Posterior cingulate gyrus (tissue), 11 donors: Measurements from ENCODE around the gene DNAJA3.

Source experiments
- DNase-seq, 10 donors: peaks; one replicate each; pipeline versions ENCODE4 v3.0.0 to v3.0.0-alpha.2; 2020 to 2021; ENCODE audit warnings: mixed read lengths in 3 of 10
- intact Hi-C: fragments of 100-400 bp; cut with DNase I; formaldehyde crosslinking; loops from one replicate; pipeline ENCODE4 v1.15.1; 2023

The DNAJA3 gene

DNA sequence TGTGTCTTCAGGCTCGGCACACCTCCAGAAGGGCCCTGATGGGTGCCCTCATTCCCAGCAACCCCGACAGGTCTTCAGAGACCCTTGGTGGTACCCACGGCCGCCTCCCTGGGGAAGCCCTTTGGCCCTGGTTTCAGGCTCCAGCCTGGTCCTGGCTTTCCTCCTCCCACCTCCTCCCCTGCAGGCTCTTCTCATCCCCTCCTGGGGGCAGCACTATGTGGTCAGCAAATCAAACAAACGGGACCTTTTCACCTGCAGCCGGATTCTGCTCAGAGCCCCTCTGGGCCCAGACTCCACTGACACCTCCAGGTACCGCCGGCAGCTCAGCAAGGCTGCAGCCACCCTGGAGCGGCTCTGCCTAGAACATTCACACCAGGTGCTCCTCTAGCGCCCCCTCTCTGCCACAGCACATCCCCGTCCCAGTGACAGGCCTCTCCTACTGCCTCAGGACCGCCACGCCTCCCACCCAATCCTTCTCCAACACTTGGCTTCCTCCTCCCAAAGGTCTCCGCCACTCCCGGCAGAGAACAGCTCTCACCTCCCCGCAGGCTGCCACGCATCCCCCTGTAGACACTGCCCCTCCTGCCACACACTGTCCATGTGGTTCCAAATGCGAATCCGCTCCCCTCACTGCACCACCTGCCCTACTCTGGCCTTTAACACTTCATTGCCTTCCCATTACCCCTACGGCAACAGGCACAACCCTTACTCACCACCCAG is 21.3 kb upstream of the DNAJA3 start:
- intact Hi-C loops = loop anchor here (5.0 kb wide), 1 partner anchor 132 kb away; the partner anchor contains the start of gene TFAP4
- DNase-seq = peak in 8 of 10 donors; percentile 36 to 94 (median 58)

DNA sequence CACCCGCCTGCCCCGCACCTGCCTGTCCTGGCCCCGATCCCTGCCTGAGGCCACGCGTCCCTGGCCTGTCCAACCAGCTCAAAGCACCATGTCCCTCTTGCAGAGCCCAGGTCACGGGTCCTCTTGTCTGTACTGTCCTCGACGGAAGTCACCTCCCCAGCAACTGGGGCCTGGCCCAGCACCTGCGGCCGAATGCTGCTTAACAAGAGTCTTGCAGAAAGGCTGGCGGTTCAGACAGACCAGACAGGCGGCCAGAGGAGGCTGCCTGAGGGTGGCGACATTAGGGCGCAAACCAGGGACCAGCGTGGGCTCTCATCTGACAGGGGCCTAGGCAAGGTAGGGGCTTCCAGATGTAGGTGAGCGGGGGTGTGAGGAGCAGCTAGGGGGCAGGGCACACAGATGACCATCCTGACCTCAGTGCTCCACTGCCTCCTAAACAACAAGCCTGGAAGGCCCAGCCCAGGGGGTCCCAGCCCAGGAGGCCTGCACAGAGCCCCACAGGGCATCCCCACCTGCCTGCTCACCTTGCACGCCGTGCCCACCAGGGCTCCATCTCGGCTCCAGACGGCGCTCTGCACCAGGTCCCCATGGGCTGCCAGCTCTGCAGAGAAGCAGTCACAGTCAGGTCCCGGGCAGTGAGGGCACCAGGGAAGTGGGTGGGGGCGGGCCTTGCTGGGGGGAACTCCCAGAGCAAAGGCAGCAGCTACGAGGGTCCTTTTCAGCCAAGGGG is 20.5 kb upstream of the DNAJA3 start:
- intact Hi-C loops = loop anchor here (5.0 kb wide), 1 partner anchor 133 kb away; the partner anchor contains the start of gene TFAP4
- no peak for DNase-seq

DNA sequence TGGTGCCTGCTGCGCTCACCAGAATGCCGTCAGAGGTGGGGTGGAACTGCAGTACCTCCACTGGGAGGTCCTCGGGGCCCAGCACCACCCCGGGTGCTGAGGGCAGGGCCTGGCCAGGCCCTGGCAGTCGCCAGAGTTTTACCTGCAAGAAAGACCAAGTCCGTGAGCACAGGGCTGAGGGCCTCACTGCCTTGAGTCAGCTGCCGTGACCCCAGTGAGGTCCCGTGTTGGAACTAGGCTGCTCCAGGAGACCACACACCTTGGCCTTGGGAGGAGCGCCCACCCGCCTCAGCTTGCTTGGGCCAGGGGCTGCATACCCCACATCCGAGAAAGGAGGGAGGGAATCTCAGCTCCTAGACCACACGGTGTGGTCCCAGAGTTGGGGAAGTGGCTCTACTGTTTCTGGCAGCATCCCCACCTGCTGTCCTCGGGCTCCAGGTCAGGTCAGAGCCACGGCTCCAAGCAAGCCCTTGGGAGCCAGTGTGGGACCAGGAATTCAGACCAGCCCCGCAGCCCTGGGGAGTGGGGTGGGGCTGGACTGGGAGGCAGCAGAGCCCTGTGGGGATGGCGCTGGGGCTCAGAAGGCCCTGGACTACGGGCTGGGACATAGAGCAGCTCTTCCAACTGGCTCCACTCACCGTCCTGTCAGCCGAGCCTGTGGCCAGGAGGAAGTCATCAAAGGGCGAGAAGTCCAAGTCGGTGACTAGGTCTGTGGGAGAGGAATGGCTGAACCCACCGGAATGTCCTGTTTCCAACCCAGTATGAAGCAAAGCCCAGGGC is 17.9 kb upstream of the DNAJA3 start:
- no peak for DNase-seq

DNA sequence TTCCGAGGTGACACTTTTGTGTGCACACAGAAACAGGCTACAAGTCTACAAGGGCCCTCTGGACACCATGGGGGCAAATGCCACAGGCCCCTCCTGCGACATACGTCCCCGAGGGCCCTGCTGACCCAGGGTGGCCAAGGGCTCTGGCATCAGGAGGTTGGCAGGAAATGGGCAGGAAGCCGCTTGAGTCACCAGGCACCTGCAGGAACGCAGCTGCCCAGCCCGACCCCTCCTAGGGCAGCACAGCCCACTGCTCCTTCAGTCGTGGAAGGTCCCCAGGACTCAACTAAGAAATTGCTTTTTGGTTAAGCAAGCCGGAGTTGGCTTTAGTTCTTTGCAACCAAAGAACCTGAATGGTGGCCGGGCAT is 17.4 kb upstream of the DNAJA3 start:
- DNase-seq = no peak
- intact Hi-C loops = no loop called here

More for the DNA sequence above, 17.9 kb upstream of the DNAJA3 start:
- intact Hi-C loops = no loop called here

DNA sequence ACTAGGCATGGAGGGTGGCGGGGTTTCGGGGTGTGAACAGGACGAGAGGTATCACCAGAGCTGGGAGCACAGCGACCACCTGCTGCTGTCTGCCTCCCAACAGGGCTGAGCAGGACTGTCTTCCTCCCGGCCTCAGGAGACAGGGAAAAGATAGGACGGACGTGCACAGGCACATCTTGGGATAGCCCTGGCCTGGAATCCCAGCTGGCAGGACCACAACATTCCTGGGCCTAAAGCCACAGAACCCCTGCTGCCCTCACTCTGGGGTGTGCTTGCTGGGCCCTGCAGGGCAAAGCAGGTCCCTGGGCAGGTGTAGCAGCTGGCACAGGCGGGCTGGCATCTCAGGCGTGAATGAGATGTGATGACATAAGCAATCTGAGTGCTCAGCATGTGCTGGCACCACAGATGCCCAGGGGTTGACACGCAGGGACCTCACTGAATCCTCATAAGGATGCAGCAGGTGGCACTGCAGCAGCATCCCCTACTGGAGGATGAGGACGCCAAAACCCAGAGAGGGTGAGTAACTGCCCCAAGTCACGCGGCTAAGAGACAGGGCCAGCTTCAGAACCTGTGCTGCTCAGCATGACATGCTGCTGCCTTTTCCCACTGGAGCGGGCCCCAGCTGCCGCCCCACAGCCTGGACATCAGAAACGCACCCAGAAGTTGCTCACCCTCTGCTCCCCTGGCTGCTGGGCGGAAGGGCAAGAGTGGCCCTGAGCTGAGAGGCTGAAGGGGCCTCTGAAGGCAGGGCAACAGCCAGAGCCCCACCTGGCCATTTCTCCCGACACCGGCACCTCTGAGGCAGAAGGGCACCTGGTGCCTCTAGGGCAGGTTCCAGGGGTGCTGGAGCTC is 16.4 kb upstream of the DNAJA3 start:
- peak in 2 of 10 donors; percentile 41 to 91 for DNase-seq
- intact Hi-C loops = no loop called here

DNA sequence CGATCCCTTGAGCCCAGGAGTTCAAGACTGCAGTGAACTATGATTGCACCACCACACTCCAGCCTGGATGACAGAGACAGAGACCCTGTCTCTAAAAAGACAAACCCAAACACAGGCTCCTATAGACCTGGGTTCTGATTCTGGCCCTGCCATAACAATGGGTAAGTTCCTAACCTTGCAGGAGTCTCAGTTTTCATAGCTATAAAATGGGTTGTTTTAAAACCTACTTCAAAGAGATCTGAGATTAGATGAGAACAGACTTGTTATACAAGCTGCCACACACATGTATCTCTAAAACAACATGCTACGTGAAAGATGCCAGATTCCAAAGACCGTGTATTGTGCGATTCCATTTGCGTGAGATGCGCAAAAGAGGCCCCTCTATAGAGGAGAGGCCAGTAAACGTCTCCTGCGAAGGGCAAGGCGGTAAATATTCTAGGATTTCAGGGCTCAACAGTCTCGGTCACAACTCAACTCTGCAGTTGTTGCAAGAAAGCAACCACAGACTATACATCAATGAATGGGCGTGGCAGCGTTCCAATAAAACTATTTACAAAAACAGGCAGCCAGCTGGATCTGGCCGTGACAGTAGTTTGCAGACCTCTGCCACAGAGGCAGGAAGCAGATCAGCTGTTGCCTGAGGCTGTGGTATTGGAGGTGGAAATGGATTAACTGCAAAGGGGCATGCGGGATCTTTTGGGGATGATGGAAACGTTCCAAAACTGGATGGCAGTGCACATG is 15.2 kb upstream of the DNAJA3 start:
- intact Hi-C loops = no loop called here
- DNase-seq = peak in 7 of 10 donors; percentile 46 to 95 (median 76)

DNA sequence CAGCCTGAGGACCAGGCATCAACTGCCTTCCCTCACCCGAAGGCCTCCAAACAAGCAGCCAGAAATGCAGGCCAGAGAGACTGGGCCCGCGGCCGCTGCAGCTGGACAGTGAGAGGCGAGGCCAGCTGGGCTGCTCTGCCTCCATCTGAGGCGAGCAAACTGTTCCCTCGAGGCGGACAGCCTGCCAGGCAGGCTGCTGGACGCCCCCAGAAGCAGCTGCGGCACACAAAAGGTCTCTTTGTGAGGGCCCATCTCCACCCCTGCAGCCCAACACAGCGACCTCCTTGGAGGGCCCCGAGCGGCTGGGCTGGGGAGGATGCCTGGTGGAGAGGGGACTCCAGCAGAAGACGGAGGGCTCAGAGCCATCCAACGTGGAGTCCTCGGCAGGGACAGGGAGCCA is 14.0 kb upstream of the DNAJA3 start:
- DNase-seq = peak; percentile 85 to 99 (median 90)
- intact Hi-C loops = no loop called here

DNA sequence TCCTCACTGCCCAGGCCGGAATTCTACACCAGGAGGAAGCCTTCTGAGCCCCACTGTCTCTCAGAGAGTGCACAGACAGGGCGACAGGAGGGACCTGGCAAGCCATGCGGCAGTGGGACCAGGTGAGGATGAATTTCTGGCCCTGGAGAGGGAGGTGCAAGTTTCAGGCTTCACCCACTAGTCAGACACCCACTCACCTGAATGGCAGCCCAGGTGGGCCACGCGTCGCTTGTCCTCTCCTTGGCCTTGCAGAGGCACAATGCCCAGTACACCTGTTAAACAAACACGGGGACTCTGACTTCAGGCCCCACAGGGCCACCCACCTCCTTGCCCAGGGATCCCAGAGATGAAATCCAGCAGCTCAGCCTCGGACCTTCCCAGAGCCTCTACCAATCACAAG is 13.5 kb upstream of the DNAJA3 start:
- no peak for DNase-seq
- intact Hi-C loops = no loop called here

DNA sequence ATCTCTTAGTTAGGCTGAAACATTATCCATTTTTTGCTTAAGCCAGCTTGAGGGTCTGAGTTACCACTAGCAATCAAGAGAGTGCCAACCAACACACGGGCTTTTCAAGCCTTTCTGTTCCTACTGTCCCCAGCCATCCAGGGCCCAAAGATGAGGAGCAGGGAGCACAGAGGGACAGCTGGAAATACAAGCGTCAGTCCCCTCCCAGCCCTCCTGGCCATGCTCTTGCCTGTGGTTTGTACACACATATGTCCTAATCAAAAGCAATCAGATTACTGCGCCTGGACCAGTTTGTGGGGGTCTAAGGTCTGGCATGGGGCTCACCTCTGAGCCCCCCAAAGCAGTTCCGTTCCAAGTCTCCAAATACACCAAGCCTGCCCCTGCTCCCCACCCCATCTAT is 12.8 kb upstream of the DNAJA3 start:
- DNase-seq = peak in 2 of 10 donors; percentile 21 to 55
- intact Hi-C loops = no loop called here

DNA sequence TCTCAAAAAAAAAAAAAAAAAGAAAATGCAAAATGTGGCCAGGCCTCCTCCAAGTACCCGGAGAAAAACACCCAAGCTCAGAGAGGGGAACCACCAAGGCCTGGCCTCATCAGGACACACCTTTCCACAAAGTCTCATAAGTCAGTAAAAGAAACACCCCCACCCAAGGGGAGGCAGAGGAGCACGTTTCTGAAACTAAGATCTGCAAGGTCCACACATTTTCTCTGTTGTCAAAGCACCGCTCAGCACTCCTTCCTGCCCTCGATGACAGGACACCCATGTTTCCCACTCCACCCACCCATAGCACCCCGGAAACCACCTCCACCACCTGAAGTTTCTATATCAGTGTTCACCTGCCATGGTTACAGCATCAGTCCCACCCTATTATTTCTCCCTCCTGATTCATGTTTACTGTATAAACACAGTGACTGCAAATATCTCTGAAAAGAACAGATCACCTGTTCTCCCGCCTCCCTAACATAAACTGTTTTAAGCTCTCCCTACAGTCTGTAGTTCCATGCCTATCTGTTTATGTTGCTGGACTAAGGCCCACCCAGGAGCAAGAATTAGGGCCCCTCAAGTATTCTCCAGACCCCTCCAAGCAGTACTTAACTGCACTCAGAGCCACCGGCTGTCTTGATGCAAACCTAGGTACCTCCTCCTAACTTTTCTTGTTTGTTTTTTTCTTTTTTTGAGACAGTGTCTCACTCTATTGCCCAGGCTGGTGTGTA is 11.3 kb upstream of the DNAJA3 start:
- no peak for DNase-seq
- intact Hi-C loops = no loop called here

DNA sequence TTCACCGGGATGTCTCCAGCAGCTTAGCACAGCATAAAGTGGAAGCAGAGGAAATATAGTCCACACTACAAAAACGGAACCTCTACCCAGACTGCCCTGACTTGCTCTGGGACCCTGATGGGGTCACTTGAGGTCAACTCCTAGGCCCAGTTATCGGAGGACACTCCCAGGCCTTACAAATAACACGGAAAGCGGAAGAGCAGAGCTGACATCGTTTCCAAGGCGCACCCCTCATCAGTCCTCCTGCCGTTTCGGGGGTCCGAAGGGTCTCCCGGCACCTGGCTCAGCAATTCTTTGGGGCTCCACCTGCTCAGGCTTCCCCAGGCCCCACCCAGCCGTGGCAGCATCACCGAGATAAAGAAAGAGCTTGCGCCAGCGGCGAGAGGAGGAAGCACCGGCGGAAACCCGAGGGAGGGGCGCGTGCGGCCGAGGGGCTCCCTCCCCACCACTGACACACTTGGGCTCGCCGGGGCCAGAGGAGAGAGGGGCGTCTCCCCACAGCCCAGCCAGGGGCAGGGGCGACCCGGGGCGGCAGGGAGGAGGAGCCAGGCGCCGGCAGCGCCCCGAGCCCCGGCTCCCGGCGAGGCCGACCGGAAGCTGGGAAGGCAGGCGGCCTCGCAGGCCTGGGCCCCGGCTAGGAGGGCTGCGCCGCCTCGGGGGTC is 10.0 kb upstream of the DNAJA3 start:
- intact Hi-C loops = no loop called here
- DNase-seq = peak in 8 of 10 donors; percentile 35 to 92 (median 50)

DNA sequence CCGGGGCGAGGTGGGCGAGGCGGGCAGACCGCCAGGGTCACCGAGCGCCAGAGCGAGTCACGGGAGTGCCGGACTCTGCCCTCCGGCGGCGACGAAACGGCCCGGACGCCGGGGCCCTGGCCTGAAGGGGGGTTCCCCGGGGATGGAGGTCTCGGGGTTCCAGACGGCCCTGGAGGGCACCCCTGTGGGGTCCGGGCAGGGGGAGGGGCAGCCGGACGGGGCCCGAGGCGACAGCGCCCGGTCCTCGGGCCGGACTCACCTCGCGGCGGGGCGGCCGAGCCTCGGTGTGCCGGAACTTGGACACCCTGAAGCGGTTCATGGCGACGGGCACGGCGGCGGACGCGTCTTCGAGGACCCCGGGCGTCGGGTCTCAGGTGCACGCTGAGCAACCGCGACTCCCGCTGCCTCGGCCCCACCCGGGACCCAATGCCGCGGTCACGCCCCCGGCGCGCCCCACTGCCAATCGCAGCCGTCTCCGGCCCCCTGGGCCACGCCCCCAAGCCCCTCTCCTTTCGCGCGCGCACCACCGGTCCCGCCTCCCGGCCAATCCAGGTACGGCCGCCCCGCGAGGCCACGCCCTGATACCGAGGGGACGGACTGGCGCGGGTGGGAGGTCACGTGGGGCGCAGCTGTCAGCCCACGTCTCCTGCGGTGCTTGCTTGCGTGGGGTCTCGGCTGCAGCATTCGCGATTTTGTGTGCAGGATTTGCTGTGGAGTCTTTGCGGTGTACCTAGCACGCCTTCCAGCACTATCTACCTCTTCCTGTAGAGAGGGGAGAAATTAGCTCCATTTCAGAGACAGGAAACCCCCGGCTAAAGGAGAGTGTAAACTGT is 9.3 kb upstream of the DNAJA3 start, which contains the start of gene CORO7:
TSS of gene CORO7 (minus strand) at position 397 of the 833 bp plus-strand sequence. CDS start at position 319, 78 bp downstream.
- intact Hi-C loops = no loop called here
- DNase-seq = peak; percentile 96 to 100 (median 98)

DNA sequence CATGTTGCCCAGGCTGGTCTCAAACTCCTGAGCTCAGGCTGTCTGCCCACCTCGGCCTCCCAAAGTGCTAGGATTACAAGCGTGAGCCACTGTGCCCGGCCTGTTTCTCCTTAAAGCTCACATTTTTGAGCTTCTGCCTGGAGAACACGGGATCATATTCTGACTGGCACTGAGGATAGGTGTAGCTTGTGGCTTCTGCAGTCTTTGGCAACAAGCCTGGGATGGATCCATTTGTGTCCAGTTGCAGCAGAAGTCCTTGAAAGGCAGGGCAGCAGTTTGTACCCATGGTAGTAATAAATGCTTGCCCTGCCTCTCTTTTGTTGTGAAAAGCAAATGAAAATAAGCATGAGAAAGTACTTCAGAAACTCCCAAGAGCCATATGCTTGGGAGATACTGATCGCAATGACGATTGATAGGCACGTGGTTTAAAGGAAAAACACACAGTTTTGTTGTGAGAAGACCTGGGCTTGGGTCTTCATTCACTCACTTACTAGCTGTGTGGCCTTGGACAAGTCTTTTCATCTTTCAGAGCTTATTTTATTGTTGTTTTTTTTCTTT is 6.2 kb upstream of the DNAJA3 start:
- DNase-seq = peak in 2 of 10 donors; percentile 7 to 18
- intact Hi-C loops = no loop called here

DNA sequence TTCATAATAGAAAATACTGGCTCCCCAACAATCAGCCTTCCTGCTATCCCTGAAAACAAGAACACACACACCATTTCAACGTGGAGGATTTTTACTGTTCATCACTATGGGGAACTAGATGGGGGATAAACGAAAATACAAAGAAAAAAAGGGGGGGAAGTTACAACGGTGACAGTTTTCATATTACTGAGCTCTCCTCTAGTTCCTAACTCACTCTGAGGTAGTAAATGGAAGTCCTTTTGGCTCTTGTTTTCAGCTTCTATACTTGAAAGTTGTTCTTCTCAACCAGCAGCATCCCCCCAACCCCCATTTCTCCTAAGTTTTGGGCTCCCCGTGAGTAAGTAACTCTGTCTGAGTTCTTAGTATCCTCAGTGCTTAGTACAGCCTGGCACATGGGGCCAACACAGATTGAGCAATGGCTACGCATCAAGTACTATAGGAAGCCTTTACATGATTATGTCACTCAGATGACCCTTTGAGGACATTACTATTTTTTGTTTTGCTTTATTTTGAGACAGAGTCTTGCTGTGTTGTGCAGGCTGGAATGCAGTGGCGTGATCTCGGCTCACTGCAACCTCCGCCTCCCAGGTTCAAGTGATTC is 5.1 kb upstream of the DNAJA3 start:
- DNase-seq = peak in 1 of 10 donors; percentile 22
- intact Hi-C loops = no loop called here

DNA sequence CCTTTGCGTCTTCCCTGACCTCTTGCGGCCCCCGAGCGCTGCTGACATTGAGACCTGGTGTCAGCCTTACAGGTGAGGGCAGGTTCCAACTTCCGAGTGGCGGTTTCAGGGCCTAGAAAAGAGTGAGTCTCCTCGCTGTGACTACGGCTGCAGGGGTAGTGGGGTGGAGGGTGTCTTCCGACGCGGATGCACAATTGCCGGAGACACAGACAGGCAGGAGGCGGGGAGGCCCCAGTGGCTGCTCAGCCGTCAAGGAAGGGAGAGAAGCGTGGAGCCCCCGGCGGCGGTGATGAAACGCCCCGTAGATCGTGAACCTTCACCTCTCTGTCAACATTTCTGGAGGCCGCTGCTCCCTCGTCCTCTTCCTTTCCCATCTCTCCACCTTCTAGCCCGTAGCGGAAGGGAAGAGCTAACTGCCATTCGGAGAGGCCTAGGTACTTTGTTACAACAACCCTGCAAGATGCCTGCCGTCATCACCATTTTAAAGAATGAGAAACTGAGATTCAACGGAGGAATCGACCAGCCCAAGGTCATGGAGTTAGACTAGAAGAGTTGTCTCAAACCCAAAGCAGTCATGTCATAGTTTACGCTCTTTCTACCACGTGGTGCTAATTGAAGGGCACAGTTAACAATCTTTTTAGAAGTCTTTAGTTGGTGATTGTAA is 485 bp downstream of the DNAJA3 start:
- intact Hi-C loops = no loop called here
- DNase-seq = peak in 1 of 10 donors; percentile 82
